Tibial nerve (tissue), 4 donors: ENCODE results near the gene ZIM2. TPM values are rescaled to one million over a fixed set of nuclear protein-coding genes. Genes with fewer than 3 reads are reported as not detected.

ENCODE experiments used
- DNase-seq, 2 donors: peaks; one replicate each; pipeline ENCODE4 v3.0.0-alpha.2; 2019; ENCODE audit warnings: low spot score in 2 of 2
- H3K27ac ChIP-seq, 4 donors: fragments of 200-600 bp; sonication (generic) in 3 of 4; one replicate each; pipeline ENCODE4 v1.5.1; 2017 to 2019; ENCODE audit warnings: mild to moderate bottlenecking in 1 of 4
- H3K27me3 ChIP-seq, 2 donors: fragments of 200-600 bp; sonication (generic) in 1 of 2; one replicate each; pipeline versions ENCODE4 v1.5.1 to v1.6.0; 2017 to 2019
- H3K36me3 ChIP-seq, 3 donors: fragments of 200-600 bp; sonication (generic); one replicate each; pipeline ENCODE4 v1.5.1; 2018 to 2019
- H3K4me1 ChIP-seq, 4 donors: fragments of 200-600 bp; sonication (generic) in 3 of 4; one replicate each; pipeline ENCODE4 v1.5.1; 2017 to 2019
- H3K4me3 ChIP-seq, 4 donors: fragments of 200-600 bp; sonication (generic) in 3 of 4; one replicate each; pipeline ENCODE4 v1.5.1; 2017 to 2019; ENCODE audit warnings: mild to moderate bottlenecking in 1 of 4, moderate library complexity in 1 of 4
- H3K9me3 ChIP-seq, 4 donors: fragments of 200-600 bp; sonication (generic) in 3 of 4; one replicate each; pipeline ENCODE4 v1.5.1; 2017 to 2019
- EP300 ChIP-seq, 2 donors: sonication (generic); formaldehyde crosslinking; IDR thresholded peaks; one replicate each; pipeline ENCODE4 v1.6.1; 2017; ENCODE audit warnings: antibody characterized with exemption in 2 of 2, mild to moderate bottlenecking in 1 of 2
- POLR2A ChIP-seq, 2 donors: fragments of 450-650 bp; IDR thresholded peaks; one replicate each; pipeline ENCODE4 v1.6.1; 2017; ENCODE audit warnings: antibody characterized with exemption in 2 of 2, mild to moderate bottlenecking in 2 of 2, moderate library complexity in 2 of 2
- WGBS, 2 donors: methylation state at CpG; one replicate each; pipeline ENCODE4 v1.1.5; 2018; 5-methylcytosine and 5-hydroxymethylcytosine counted together
- total RNA-seq, 4 donors: library from RNA; depleted of rRNA; stranded (reverse); fragments of >200 nt; gene quantifications; one replicate each; pipeline ENCODE4 v1.1.0, GENCODE V29; 2016
- TF ChIP-seq, protein P1 (sequence below), 5 experiments: fragments of 200-600 bp in 3 of 5; fragments of 450-650 bp in 2 of 5; sonication (generic) in 3 of 5; IDR thresholded peaks; one replicate each; pipeline ENCODE4 v1.5.1; 2016 to 2019; ENCODE audit warnings: antibody characterized with exemption in 5 of 5, mild to moderate bottlenecking in 3 of 5, moderate library complexity in 2 of 5

The ZIM2 gene
- total RNA-seq, 4 donors from 2014 or later: not detected

- Histone ChIP-seq H3K4me1 (no peaks in the 10 kb centered on the region), H3K9me3 (peaks cover 0 to 65% (median 0%) of the 10 kb centered on the region in 4 donors), H3K27me3 (no peaks in the 10 kb centered on the region), H3K27ac (no peak overlapping the region), H3K4me3 (no peak overlapping the region), H3K36me3 (no peaks in the 10 kb centered on the region)
- no peak for DNase-seq
- no peak for TF ChIP-seq EP300 (IDR thresholded peaks at IDR 0.05)
- no peak for TF ChIP-seq POLR2A (IDR thresholded peaks at IDR 0.05)
- TF ChIP-seq, protein P1, sequence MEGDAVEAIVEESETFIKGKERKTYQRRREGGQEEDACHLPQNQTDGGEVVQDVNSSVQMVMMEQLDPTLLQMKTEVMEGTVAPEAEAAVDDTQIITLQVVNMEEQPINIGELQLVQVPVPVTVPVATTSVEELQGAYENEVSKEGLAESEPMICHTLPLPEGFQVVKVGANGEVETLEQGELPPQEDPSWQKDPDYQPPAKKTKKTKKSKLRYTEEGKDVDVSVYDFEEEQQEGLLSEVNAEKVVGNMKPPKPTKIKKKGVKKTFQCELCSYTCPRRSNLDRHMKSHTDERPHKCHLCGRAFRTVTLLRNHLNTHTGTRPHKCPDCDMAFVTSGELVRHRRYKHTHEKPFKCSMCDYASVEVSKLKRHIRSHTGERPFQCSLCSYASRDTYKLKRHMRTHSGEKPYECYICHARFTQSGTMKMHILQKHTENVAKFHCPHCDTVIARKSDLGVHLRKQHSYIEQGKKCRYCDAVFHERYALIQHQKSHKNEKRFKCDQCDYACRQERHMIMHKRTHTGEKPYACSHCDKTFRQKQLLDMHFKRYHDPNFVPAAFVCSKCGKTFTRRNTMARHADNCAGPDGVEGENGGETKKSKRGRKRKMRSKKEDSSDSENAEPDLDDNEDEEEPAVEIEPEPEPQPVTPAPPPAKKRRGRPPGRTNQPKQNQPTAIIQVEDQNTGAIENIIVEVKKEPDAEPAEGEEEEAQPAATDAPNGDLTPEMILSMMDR (IDR thresholded peaks at IDR 0.05): no peak
- 54 to 57% methylated on average over 19 of the region's 19 CpGs for WGBS, 2 donors
Observed at GRCh38 chr19:56877069-56877715, 36.7 kb upstream of the ZIM2 start.

GRCh38 chr19:56875717-56876116, 35.2 kb upstream of the ZIM2 start:
- Histone ChIP-seq H3K27ac (no peak overlapping the region), H3K36me3 (no peaks in the 10 kb centered on the region), H3K4me3 (no peak overlapping the region), H3K27me3 (no peaks in the 10 kb centered on the region), H3K4me1 (no peaks in the 10 kb centered on the region), H3K9me3 (peaks cover 0 to 60% (median 0%) of the 10 kb centered on the region in 4 donors)
- no peak for DNase-seq
- TF ChIP-seq EP300 (IDR thresholded peaks at IDR 0.05): no peak
- no peak for TF ChIP-seq POLR2A (IDR thresholded peaks at IDR 0.05)
- TF ChIP-seq, protein P1 (IDR thresholded peaks at IDR 0.05): no peak
- 75 to 92% methylated on average over 3 of the region's 3 CpGs for WGBS, 2 donors

GRCh38 chr19:56874530-56874929, 34.0 kb upstream of the ZIM2 start:
- TF ChIP-seq EP300 (IDR thresholded peaks at IDR 0.05) (no peak), POLR2A (IDR thresholded peaks at IDR 0.05) (no peak)
- TF ChIP-seq, protein P1 (IDR thresholded peaks at IDR 0.05): no peak
- WGBS, 2 donors: 88 to 93% methylated on average over 4 of the region's 4 CpGs
- Histone ChIP-seq H3K4me3 (no peak overlapping the region), H3K36me3 (no peaks in the 10 kb centered on the region), H3K27me3 (no peaks in the 10 kb centered on the region), H3K4me1 (no peaks in the 10 kb centered on the region), H3K9me3 (peaks cover 0 to 54% (median 0%) of the 10 kb centered on the region in 4 donors), H3K27ac (no peak overlapping the region)
- no peak for DNase-seq

DNA sequence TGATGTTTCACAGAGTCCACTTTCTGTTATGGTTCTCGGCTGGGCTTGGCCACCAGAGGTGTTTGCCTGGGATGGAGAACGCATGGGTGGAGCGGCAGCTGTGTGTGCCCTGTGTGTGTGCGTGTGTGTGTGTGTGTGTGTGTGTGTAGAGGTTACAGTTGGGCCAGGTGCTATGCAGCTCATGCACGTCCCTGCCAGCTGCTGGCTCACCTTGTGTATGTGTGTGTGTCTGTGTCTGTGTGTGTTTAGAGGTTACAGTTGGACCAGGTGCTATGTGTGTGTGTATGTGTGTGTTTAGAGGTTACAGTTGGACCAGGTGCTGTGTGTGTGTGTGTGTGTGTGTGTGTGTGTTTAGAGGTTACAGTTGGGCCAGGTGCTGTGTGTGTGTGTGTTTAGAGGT, 33.0 kb upstream of the ZIM2 start:
- 84 to 93% methylated on average over 3 to 5 of the region's 5 CpGs for WGBS, 2 donors
- TF ChIP-seq POLR2A (IDR thresholded peaks at IDR 0.05) (no peak), EP300 (IDR thresholded peaks at IDR 0.05) (no peak)
- TF ChIP-seq, protein P1 (IDR thresholded peaks at IDR 0.05): no peak
- Histone ChIP-seq H3K4me1 (no peaks in the 10 kb centered on the region), H3K27me3 (no peaks in the 10 kb centered on the region), H3K4me3 (no peak overlapping the region), H3K9me3 (peaks cover 0 to 56% (median 0%) of the 10 kb centered on the region in 4 donors), H3K27ac (no peak overlapping the region), H3K36me3 (no peaks in the 10 kb centered on the region)
- no peak for DNase-seq

GRCh38 chr19:56869886-56870285, 29.4 kb upstream of the ZIM2 start:
- Histone ChIP-seq H3K27ac (no peak overlapping the region), H3K4me1 (no peaks in the 10 kb centered on the region), H3K27me3 (no peaks in the 10 kb centered on the region), H3K9me3 (peaks cover 0 to 53% (median 0%) of the 10 kb centered on the region in 4 donors), H3K4me3 (no peak overlapping the region), H3K36me3 (no peaks in the 10 kb centered on the region)
- DNase-seq: no peak
- TF ChIP-seq, protein P1 (IDR thresholded peaks at IDR 0.05): no peak
- no peak for TF ChIP-seq EP300 (IDR thresholded peaks at IDR 0.05)
- TF ChIP-seq POLR2A (IDR thresholded peaks at IDR 0.05): no peak
- 71 to 81% methylated on average over 8 of the region's 8 CpGs for WGBS, 2 donors
